ENCODE data around the gene ZNF692.

DNA sequence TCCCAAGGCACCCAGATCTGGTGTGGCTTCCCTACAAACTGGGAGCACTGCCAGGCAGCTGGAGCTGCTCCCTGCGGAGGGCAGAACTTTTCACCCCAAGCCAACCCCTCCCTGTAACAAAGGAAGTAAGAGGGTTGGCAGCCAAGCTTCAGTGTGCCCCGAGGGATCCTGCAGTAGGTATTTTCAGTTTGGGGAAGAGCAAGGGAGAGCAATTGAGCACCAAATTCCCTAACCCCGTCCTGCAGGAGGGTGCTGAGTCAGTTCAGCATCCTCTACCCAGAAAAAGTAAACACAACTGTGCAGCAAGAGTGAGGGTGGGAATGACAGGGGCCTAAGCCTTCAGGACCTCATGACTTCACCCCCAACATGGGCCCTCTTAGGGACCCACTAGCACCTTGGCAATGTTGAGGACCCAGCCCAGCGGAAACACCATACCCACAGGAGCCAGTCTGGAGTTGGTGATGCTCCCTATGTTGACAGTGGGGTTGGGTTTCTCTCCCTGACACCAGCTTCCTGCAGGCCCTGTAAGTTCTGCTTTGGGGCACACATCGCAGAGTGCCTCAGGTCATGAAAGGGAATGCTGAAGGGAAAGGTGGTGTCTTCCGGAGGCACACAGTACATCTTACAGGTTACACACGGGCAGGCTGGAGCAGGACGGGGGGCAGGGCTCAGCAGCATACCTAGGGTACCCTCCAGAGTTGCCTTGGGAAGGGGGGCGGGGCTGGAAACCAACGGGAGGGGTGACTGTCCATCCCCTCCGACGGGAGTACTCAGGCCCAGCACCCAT is 48.0 kb downstream of the ZNF692 start:
- TF ChIP-seq POLR2A (IDR thresholded peaks at IDR 0.05) = no peak
- TF ChIP-seq, protein P1, sequence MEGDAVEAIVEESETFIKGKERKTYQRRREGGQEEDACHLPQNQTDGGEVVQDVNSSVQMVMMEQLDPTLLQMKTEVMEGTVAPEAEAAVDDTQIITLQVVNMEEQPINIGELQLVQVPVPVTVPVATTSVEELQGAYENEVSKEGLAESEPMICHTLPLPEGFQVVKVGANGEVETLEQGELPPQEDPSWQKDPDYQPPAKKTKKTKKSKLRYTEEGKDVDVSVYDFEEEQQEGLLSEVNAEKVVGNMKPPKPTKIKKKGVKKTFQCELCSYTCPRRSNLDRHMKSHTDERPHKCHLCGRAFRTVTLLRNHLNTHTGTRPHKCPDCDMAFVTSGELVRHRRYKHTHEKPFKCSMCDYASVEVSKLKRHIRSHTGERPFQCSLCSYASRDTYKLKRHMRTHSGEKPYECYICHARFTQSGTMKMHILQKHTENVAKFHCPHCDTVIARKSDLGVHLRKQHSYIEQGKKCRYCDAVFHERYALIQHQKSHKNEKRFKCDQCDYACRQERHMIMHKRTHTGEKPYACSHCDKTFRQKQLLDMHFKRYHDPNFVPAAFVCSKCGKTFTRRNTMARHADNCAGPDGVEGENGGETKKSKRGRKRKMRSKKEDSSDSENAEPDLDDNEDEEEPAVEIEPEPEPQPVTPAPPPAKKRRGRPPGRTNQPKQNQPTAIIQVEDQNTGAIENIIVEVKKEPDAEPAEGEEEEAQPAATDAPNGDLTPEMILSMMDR (IDR thresholded peaks at IDR 0.05) = no peak

Data from ovary (tissue), 3 donors.